Measurements from ENCODE around the gene TMCO5A.

The TMCO5A gene

DNA sequence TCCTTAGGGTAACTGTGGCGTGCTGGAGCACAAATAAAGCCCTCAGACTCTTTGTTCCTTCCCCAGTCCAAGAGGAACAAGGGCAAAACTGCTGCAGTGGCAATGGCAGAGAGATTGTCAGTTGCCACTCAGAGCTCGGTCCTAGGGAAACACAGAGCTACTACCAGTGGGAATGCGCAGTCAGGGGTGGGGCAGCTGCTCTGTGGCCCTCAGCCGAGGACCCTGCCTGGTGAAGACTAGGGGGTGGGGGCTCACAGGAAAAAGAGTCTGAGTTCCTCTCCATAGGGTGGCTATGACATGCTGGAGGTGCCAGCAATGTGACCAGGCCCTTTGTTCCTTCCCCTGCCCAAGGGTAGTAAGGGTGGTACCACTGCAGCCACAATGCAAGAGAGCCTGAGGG is 43.8 kb downstream of the TMCO5A start:
- no peak for DNase-seq

DNA sequence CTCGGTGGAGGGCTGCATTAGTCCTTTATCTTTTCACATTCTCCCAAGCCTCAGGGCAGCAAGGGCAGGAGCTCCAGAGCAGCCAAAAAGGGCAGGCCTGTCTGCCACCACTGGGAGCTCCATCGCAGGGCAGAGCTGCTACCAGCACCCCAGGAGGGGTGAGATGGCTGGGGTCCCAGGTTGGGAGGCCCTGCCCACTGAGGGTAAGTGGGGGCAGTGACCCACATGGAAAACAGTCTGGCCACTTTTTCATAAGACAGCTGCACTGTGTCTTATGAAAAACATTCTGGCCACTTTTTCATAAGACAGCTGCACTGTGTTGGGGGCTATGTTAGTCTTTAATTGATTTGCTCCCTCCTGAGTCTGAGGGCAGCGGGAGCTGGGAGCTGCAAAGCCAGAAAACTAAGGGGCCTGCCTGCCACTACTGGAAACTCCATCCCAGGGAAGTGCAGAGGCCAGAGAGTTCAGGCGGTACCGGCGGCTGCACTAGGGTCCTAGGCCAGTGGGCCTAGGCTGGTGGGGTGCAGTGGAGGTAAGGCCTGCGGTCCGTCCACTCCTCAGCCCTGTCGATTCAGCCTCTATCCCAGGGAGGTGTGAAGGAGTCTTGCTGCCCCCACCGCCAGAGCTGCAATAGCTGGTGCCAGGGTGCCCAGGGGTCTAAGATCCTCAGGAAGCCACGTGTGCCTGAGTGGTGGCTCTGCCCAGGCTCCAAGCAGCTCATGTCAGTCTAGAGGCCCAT is 45.4 kb downstream of the TMCO5A start:
- DNase-seq, result no peak

DNA sequence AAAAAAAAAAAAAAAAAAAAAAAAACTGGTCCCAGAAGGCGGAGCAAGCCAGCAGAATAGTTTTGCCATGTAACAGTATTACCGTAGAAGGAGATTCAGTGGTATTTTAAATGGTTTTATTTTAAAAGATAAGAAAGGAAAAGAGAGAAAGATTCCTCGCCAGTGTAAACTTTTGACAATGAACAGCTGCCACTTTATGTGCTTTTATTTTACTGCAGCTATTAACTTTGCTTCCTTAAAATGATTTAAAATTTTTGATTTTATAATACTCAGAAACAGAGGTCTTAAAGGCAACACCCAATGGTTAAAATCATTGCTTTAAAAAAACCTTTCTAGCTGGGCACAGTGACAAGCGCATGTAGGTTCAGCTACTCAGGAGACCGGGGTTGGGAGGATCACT is 46.8 kb downstream of the TMCO5A start:
- no peak for DNase-seq

DNA sequence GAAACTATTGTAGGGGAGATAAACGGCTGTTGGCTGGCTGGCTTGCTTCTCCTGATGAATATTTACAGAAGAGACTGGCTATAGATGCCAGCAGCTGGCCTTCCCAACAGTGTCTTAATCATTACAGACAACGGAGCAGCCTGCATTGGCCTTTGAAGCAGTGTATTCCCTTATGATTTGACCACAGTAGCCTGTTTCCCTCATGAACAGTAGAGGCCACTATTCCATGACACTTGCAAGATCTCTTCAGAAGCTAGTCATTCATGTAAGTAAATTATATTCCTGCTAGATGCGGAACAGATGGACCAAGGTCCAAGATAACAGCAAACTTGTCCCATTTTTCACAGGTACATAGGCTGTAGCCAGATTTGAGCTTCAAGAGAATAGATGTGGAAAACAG is 47.3 kb downstream of the TMCO5A start:
- DNase-seq, result peak; percentile 71

DNA sequence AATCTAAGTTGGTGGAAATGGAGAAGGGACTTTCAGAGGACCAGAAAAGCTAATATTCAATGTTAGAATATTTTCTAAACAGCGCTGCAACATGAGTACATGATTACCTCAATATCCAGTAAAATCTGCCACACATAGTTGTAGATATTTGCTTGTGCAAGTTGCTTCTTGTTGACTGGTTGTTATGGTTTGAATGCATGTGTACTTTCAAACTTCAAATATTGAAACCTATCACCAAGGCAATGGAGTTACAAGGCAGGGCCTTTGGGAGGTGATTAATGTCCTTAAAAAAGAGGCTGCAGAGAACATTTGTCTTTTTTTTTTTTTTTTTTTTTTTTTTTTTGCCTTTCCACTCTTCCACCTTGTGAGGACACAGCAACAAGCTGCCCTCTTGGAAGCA is 49.9 kb downstream of the TMCO5A start:
- no peak for DNase-seq

DNA sequence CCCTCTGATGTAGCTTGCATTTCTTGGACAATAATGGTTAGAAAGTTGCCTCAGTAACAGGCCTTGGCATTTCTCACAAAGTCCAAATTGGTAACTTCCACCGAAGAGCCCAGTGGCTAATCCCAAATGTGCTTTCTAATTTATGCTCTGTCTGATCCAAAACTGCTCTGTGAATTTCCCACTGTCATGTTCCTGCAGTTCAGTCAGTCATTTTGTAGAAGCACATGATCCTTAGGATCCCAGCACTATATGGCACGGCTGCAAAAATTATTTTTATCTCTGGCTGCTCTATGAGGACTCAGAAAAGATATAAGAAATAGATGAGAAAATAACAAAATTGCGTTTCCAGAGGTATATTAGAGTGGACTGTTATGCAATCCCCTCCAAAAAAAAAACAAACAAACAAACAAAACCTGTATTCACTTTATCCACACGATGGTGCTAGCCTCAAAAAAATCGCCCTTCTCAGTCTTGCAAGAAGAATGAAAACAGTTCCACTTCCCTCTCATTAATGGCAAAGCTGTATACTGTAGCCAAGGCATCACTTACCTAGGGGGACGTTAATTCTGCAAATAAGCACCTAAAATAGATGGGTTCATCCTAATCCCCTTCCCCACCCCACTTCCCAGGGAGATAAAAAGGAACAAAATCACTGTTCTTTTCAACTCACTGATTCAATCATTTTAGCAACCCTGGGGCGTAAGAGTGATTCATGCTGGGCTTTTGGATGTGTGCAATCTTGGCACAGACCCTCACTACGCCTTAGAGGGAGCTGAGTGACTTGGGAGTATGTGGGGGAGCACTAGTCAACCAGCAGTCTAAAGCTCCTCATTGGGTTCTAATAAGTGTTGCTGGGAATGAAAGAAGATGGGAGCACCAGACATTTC is 61.3 kb downstream of the TMCO5A start:
- peak; percentile 60 for DNase-seq

Measured in HCEC 1CT (cell line).